Anterior cingulate cortex (tissue), 58 donors: Measurements from ENCODE around the gene RIN1.
"Not testable (repeated sequence)": the region's sequence is repeated elsewhere in the genome, so short reads cannot be mapped to it uniquely, and the experiment has no call there.

Experiments used
- DNase-seq, 58 donors: peaks; one replicate each; lab custom pipeline; 2025; lab: John Stamatoyannopoulos, UW

Gene RIN1

GRCh38 chr11:66360406-66361073, 24.3 kb upstream of the RIN1 start:
- DNase-seq, result no peak

- DNase-seq, result no peak
Measured at GRCh38 chr11:66359662-66360087, 23.4 kb upstream of the RIN1 start.

GRCh38 chr11:66350560-66351235, 14.5 kb upstream of the RIN1 start:
- not testable (repeated sequence) for DNase-seq

- DNase-seq, result no peak
Measured at GRCh38 chr11:66349084-66349386, 12.8 kb upstream of the RIN1 start.

GRCh38 chr11:66347425-66348276, 11.4 kb upstream of the RIN1 start, which contains the start of gene B4GAT1:
Gene B4GAT1, minus strand, starts transcription at chr11:66347629. Its CDS starts 84 bp downstream, at chr11:66347545.
- peak; percentile 22 to 92 (median 80) for DNase-seq

GRCh38 chr11:66346476-66347424, 10.5 kb upstream of the RIN1 start:
- DNase-seq, result peak in 3 of 58 donors; percentile 5 to 53 (median 22)

GRCh38 chr11:66345316-66345649, 9.0 kb upstream of the RIN1 start:
- DNase-seq, result no peak

GRCh38 chr11:66344550-66345315, 8.5 kb upstream of the RIN1 start, which contains the start of gene BRMS1:
Gene BRMS1, minus strand, starts transcription at chr11:66345104. Its CDS starts 2,870 bp downstream, at chr11:66342234.
- DNase-seq, result peak; percentile 57 to 99 (median 94)

GRCh38 chr11:66343176-66343575, 6.9 kb upstream of the RIN1 start:
- DNase-seq, result no peak

- no peak for DNase-seq
Measured at GRCh38 chr11:66341502-66342126, 5.4 kb upstream of the RIN1 start.

- DNase-seq, result no peak
Measured at GRCh38 chr11:66340596-66341501, 4.6 kb upstream of the RIN1 start.

GRCh38 chr11:66339686-66340483, 3.7 kb upstream of the RIN1 start:
- no peak for DNase-seq

GRCh38 chr11:66339162-66339675, 3.0 kb upstream of the RIN1 start:
- no peak for DNase-seq

GRCh38 chr11:66338276-66339161, 2.3 kb upstream of the RIN1 start:
- DNase-seq, result no peak

GRCh38 chr11:66337103-66337899, 1.1 kb upstream of the RIN1 start:
- DNase-seq, result no peak
